ENCODE data around the gene CDC16.

- no peak for TF ChIP-seq CTCF (conservative IDR thresholded peaks at IDR 0.05; ENCODE audit: low read depth, low read length)
- TF ChIP-seq EZH2 (IDR thresholded peaks at IDR 0.05; ENCODE audit: borderline replicate concordance, low read depth, low read length, poor library complexity, severe bottlenecking): no peak
These were observed 14.4 kb downstream of the CDC16 start for GRCh38 chr13:114249077-114249476.

Data from A673 (cell line).